Ramos (cell line): ENCODE results near the gene SMG6.
"Not testable (repeated sequence)": the region's sequence is repeated elsewhere in the genome, so short reads cannot be mapped to it uniquely, and the experiment has no call there.

Experiments
- in situ Hi-C: fragments of 300-500 bp; cut with MboI; formaldehyde crosslinking; loops from one replicate; pipeline ENCODE4 v1.14.3; 2022; ENCODE audit warnings: low sequenced_read_pairs; ENCODE audit not compliant: unreplicated experiment

Gene SMG6

GRCh38 chr17:2211661-2212399 lies 91.8 kb downstream of the SMG6 start:
- in situ Hi-C loops: no loop called here

DNA sequence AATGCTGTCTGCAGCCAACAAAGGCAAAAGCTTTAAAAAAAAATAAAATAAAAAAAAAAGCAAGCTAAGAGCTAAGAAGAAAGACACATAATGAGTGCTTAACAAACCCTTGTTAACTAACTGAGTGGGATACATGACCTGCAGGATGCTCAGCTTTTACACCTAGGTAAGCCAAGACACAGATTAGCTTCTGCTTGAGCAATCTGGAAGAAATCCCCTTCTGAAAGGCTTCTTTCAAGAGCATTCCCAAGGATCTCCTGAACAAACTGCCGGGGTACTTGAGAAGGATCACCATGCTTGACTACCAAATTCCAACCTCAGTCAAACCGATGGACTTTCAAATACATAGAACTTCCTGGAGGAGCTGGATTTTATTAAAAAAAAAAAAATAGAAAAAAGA lies 92.9 kb downstream of the SMG6 start:
- in situ Hi-C loops: no loop called here

GRCh38 chr17:2207815-2208515 lies 95.6 kb downstream of the SMG6 start:
- in situ Hi-C loops: no loop called here

DNA sequence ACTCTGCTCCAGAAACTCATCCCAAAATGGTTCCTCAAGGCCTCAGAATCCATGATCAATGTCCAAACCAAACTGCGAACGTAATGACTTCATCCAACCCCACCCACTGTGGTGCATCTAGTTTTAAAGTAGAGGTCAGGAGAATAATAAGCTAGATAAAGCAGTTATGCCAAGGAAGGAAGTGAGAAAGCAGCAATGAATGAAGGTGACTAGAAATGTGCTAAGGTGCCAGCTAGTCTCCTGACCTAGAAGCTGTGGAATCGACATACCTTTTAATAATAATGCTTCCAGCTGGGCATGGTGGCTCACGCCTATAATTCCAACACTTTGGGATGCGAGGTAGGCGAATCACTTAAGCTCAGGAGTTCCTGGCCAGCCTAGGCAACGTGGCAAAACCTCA lies 99.2 kb downstream of the SMG6 start:
- in situ Hi-C loops: no loop called here

DNA sequence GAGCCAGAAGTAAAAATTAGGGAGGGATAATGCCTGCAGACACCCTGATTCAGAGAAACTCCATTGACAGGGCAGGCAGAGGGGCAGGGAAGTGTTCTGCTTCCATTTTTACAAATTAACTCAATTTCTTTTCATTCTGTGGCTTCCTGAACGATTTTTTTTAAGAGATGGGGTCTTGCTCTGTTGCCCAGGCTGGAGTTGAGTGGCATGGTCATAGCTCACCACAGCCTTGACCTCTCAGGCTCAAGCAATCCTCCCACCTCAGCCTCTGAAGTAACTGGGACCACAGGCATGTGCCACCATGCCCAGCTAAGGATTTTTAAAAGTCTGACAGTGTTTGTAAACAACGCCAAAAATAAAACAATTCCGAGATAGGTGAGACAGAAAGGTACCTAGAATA lies 99.8 kb downstream of the SMG6 start:
- in situ Hi-C loops: no loop called here

- in situ Hi-C loops: no loop called here
These were observed 100.5 kb downstream of the SMG6 start for GRCh38 chr17:2202996-2203575.

DNA sequence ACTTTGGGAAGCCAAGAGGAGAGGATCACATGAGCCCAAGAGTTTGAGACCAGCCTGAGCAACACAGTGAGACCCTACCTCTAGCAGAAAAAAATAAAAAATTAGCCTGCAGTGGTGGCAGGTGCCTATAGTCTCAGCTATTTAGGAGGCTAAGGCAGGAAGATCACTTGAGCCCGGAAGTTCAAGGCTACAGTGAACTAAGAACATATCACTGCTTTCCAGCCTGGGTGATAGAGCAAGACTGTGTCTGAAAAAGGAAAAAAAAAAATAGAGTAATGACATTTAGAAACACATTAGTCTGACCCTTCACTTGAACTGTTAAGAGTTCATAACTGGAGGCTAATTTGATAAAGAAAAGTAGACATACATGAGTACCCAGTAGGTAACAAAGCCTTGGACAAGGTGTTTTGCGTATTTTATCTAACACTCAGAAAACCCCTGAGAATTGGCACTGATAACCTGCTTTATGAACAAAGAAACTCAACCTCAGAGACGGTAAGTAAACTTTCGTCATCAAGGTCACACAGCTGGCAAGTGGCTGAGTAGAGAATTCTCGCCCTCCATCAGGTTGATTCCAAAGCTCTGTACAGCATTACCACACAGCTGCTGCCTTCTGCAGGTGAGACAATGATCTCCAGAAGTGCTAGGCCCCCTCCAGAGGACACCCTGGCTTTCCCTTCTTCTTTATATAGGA lies 101.1 kb downstream of the SMG6 start:
- in situ Hi-C loops: no loop called here

- in situ Hi-C loops: not testable (repeated sequence)
These were observed 104.2 kb downstream of the SMG6 start for GRCh38 chr17:2199386-2199785.

DNA sequence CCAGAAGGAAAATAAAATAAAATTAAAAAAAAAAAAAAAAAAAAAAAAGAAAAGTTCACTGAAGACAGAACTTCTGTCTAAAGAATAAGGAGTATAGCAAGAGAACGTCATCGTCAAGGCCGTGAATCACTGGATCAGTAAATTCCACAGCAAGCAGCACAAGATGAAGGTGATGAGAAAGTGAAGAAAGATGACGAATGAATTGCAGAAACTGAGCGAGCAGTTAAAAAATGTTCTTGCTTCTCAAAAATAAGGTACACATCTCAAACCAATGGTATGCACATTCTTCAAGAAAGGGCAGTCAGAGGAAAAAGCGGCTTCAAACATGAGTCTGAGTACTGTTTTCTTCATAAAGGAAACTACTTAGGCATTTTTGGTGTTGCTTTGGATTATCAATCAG lies 104.7 kb downstream of the SMG6 start:
- in situ Hi-C loops: no loop called here

- in situ Hi-C loops: no loop called here
These were observed 106.3 kb downstream of the SMG6 start for GRCh38 chr17:2197271-2197670.

DNA sequence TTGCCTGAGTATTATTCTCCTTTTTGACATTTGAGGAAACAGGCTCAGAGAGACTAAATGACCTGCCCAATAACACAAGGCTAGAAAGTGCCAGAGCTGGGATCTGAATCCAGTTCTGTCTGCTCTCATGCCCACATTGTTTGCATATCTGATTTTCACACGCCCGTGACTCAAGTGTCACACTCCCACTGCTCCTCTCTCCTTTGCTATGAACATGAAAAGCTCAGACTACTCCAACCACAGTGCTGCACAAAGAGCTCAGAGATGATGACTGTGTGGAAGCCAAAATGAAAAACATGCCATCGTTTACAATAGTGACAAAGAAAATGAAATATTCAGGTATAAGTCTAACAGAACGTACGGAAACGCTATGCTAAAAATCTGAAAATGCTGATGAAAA lies 107.9 kb downstream of the SMG6 start:
- in situ Hi-C loops: no loop called here

- in situ Hi-C loops: no loop called here
These were observed 108.7 kb downstream of the SMG6 start for GRCh38 chr17:2194889-2195335.

GRCh38 chr17:2192367-2193057 lies 111.1 kb downstream of the SMG6 start:
- in situ Hi-C loops: no loop called here

GRCh38 chr17:2191785-2192184 lies 111.8 kb downstream of the SMG6 start:
- in situ Hi-C loops: no loop called here

- in situ Hi-C loops: no loop called here
These were observed 112.4 kb downstream of the SMG6 start for GRCh38 chr17:2191227-2191626.

DNA sequence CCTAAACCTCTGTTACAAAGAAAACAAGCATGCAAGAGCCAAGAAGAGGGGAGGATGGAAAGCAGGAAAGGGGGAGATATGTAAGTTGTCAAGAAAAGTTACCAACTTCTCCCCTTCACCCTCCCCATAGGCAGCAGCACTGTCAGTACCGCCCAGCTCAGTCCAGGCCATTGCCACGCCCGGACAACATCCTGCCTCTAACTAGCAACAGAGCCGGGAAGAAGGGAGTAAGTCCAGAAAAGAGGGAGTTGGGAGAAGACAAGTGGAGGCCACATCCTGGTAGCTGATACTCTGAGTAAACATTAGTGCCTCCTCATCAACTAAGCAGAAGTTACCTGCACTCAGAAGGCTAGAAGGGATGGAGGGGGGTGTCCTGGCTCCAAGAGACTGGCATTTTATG lies 113.6 kb downstream of the SMG6 start:
- in situ Hi-C loops: no loop called here

GRCh38 chr17:2188971-2189630 lies 114.5 kb downstream of the SMG6 start:
- in situ Hi-C loops: no loop called here

DNA sequence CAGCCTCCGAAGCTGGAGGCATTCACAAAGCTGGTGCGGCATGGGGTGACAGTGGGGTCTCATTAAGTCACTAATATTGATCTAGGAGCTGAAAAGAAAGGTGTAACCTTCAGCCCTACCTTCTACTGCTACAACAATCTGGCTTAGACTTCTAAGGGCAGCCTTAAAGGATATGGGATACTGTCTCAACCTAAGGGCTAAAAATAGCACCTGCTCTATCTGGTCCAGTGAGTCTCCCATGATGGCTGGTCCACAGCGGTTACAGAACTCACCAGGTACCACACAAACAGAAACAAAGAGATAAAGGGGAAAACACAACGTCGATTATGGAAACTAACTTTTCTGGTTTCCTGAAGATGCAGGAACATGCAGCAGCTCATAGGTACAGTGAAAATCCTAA lies 115.8 kb downstream of the SMG6 start:
- in situ Hi-C loops: no loop called here

DNA sequence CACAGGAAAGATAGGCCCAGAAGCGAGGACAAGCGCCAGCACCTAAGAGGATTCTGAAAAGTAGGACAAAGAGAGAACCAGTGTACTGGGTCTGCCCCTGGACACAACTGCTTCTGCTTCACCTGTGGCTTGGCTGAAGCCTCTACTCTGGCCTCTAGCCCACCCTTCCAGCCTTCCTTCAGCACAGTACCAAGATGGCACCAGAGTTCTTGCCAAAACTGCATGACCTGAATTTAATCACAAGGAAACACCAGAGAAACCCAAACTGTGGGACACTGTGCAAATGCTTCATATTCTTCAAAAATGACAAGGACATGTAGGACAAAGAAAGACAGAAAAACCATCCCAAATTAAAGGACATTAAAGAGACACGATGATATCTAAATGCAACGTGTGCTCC lies 116.6 kb downstream of the SMG6 start:
- in situ Hi-C loops: no loop called here
